Measurements from ENCODE around the gene NAAA.

DNA sequence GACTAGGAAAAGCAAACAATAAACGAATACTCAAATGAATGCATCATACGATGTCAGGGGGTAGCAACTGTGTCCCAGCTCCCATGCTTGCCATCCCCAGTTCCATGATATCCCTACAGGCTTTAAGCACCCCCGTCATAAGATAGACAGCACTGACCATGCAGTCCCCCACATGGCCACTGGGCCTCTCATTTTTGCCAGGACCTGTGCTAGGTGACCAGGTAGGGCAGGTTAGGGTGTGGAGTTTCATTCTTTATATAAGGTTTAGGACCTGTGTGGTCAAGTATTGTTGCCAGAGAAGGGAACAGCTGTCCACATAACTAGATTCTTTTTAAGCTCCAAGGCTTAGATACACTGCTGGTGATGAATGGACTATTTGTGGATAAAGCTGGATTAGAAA lies 48.3 kb downstream of the NAAA start:
- TF ChIP-seq, protein P1, sequence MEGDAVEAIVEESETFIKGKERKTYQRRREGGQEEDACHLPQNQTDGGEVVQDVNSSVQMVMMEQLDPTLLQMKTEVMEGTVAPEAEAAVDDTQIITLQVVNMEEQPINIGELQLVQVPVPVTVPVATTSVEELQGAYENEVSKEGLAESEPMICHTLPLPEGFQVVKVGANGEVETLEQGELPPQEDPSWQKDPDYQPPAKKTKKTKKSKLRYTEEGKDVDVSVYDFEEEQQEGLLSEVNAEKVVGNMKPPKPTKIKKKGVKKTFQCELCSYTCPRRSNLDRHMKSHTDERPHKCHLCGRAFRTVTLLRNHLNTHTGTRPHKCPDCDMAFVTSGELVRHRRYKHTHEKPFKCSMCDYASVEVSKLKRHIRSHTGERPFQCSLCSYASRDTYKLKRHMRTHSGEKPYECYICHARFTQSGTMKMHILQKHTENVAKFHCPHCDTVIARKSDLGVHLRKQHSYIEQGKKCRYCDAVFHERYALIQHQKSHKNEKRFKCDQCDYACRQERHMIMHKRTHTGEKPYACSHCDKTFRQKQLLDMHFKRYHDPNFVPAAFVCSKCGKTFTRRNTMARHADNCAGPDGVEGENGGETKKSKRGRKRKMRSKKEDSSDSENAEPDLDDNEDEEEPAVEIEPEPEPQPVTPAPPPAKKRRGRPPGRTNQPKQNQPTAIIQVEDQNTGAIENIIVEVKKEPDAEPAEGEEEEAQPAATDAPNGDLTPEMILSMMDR (IDR thresholded peaks at IDR 0.05) = peak; percentile 26; the same call in 1 of the 2 replicates
- TF ChIP-seq ZFX (IDR thresholded peaks at IDR 0.05; ENCODE audit: borderline replicate concordance) = no peak
